GM12865 (cell line): ENCODE measurements around the gene ZNF784.

Source experiments
- DNase-seq: peaks from one replicate; pipeline ENCODE4 v3.0.0; 2010; ENCODE audit warnings: low read depth
- H3K4me3 ChIP-seq: 2 replicates; pipeline ENCODE4 v1.5.1; 2011; ENCODE audit warnings: mild to moderate bottlenecking, low read depth, low read length, control low read depth
- TF ChIP-seq, protein P1 (sequence below): IDR thresholded peaks from 2 replicates; pipeline ENCODE4 v1.5.1; 2011; ENCODE audit warnings: low read length, control low read depth, low read depth, inconsistent platforms; ENCODE audit not compliant: insufficient read depth; ENCODE audit errors: missing control alignments

ZNF784 gene

DNA sequence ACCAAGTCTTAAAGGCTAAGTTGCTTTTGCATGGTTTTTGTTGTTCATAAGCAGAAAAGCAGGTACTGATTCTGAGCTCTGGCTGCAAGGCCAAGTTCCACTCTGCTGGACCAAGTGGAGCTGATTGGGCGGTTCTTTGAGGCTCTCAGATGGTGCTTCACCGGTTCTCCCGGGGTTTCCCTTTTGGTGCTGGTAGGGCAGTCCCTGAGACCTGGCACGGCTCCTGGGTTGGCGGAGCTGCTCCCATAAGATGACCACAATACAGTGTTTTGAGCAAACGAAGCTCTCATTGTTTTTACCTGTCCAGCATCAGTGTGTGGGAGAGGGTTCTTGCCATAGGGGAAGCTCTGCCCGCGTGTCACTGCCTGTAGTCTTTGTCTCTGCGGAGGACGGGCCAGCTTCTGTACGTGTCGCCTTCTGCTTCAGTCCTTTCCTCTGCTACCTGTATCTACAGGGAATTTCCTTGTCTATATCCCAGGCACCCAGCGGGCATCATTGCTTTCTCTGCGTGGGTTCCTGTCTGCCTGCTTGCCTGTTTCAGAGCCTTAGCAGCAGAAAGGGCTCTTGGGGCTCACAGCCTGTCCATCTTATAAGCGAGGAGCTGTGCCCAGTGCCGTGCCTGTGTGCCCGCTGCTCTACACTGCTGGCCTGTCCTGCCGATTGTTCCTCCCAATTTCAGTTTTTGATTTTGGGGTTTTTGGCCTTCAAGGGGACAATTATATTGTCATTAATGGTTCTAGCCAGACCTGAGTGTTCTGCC, 32.8 kb upstream of the ZNF784 start:
- DNase-seq, result peak; percentile 61
- TF ChIP-seq, protein P1, sequence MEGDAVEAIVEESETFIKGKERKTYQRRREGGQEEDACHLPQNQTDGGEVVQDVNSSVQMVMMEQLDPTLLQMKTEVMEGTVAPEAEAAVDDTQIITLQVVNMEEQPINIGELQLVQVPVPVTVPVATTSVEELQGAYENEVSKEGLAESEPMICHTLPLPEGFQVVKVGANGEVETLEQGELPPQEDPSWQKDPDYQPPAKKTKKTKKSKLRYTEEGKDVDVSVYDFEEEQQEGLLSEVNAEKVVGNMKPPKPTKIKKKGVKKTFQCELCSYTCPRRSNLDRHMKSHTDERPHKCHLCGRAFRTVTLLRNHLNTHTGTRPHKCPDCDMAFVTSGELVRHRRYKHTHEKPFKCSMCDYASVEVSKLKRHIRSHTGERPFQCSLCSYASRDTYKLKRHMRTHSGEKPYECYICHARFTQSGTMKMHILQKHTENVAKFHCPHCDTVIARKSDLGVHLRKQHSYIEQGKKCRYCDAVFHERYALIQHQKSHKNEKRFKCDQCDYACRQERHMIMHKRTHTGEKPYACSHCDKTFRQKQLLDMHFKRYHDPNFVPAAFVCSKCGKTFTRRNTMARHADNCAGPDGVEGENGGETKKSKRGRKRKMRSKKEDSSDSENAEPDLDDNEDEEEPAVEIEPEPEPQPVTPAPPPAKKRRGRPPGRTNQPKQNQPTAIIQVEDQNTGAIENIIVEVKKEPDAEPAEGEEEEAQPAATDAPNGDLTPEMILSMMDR, result no peak

DNA sequence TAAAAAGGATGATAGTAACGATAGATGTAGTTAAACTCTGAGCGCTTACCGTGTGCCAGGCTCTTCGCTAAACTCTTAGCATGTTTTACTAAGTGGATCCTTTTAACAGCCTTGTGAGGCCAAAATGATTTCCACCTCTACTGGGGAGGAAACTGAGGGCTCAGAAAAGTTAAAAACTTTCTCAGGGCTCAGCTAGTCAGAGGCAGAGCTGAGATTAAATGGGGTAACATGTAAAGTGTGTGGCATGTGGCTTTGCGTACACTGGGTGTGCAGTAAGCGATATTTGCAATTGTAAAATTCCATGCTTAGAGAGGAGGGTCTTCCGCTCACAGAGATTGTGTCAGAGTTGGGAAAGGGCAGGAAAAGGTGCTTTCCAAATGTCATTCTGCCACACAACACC, 32.2 kb upstream of the ZNF784 start:
- H3K4me3 ChIP-seq, result peak overlapping the region; percentile 72
- TF ChIP-seq, protein P1, result no peak
- no peak for DNase-seq

More for the DNA sequence above, 32.8 kb upstream of the ZNF784 start:
- H3K4me3 ChIP-seq, result peak overlapping the region; percentile 72

DNA sequence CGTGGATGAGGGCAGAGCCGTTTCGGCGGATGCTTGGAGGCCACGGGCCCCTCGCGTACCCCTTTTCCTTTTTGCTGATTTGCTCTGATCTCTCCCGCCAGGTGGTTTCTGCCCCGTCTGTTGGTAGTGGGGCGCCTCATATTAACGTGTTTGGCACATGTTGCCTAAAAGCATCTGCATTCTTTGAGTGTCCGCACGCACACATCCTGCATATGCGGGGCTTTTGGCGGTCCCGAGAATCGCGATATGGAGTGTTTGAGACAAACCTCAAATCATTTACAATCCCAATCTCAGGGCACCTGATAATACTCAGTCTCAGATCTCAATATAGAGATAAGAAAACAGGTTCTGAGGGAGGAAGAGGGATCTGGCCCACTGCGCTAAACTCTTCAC, 31.3 kb upstream of the ZNF784 start:
- TF ChIP-seq, protein P1, result no peak
- H3K4me3 ChIP-seq, result peak overlapping the region; percentile 72
- no peak for DNase-seq

DNA sequence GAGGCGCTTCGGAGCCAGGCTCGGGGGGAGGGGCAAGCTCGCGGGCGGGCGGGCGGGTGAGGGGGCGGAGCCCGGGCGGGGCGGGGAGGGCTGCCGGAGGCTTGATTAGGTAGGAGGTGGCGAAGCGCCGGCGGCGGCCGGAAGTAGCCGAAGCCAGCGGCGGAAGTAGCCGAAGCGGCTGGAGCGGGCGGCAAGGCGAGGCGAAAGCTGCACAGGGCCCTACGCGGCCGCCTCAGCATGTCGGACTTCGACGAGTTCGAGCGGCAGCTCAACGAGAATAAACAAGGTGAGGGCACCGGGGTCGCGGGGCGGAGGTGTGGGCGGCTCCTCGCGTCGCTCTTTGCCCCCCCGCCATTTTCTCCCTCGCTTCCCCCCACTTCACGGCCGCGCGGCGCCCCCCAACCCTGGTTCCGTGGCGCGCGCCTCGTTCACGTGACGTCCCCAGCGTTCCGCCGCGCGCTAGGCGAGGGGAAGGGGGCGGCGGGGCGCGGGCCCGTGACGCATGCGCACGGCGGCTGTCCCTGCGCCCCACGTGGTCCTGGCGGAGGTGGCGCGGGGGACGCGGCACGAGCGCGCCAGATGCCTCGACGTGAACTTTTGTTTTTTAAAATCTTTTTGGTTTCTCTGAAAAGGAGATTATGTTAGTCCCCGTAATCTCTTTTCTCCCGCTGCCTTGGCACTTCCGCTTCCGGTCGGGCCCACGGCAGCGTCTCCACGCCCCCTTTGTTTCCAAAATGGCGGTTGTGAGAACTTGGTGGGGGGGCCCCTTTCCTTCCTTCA, 30.7 kb upstream of the ZNF784 start, which contains the start of gene U2AF2:
Gene U2AF2 (plus strand): TSS at position 168 of the 780 bp plus-strand sequence. CDS start 70 bp downstream, at position 238.
- TF ChIP-seq, protein P1, result no peak
- DNase-seq, result peak; percentile 97
- H3K4me3 ChIP-seq, result peak within 1 kb of the TSS; percentile 82

DNA sequence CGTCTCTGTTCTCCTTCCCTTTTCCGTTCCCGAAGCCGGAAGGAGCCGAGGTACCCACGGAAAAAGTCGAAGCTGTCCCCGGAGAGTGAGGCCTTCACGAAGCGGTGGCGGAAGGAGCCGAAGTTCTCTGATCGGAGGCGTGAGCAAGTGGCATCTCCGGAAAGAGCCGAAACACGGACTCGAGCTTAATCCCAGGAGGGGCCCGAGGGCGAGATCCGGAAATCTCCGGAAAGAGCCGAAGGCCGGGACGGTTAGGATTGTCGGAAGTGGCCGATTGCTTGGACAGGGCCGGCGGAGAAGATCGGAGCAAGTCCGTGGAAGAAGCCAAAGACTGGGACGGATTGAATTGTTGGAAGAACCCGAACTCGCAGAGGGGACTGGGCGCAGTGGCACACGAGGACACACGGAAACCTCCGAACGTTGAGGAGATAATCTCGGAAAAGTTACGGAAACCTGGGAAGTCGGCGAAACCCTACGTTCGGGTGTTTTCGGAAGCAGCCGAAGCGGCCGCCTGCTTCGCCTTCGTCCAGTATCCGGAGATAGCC, 30.0 kb upstream of the ZNF784 start:
- TF ChIP-seq, protein P1, result no peak
- DNase-seq, result peak; percentile 100
- peak overlapping the region; percentile 82 for H3K4me3 ChIP-seq

DNA sequence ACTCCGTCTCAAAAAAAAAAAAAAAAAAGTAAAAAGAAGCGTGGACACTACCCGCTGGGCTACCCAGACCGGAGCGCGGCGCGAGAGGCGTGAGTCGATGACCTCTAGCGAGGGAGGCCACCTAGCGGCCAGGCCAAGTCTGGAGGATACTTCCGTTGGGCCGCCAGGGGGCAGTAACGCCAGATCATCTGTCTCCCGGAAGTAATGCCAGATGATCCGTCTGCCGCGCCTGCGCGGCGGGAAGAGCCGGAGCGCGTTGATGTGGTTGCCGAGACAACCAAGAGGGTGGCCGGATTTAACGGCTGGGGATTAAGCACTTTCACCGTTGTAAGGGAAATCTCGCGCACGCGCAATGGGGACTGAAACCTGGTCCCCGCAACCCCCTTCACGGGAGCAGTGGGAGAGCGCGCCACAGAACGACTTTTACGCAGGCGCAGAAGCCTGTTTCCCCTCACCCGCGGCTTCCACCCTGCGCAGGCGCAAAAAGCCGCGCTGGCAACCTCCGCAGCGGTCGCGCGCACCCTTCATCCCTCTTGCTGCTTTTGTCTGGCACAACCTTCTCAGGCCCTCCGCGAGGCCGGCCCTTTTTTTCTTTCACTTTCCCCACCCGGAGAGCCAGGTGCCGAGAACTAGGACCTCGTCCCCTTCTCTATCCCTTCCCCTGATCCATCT, 29.4 kb upstream of the ZNF784 start:
- DNase-seq, result peak; percentile 99
- H3K4me3 ChIP-seq, result peak overlapping the region; percentile 82
- TF ChIP-seq, protein P1, result peak; percentile 100
